Esophagus mucosa (tissue), 1 donor: ENCODE measurements around the gene GPR171. TPM values are rescaled to one million over a fixed set of nuclear protein-coding genes. Genes with fewer than 3 reads are reported as not detected.

Experiments used
- ATAC-seq: fragments of 200-7000 bp; cut with Tn5 transposase; one replicate; pipeline ENCODE4 v1.9.1; 2020
- total RNA-seq: library from RNA; stranded (reverse); gene quantifications from one replicate; pipeline ENCODE4 v1.2.4, GENCODE V29; 2023
- donor health status: DM: yes; HTN: yes; CAD: no.

The GPR171 gene
- total RNA-seq, 1 donor from 2014 or later, result 0.32 TPM

GRCh38 chr3:151213881-151214280, 10.9 kb upstream of the GPR171 start:
- no peak for ATAC-seq

DNA sequence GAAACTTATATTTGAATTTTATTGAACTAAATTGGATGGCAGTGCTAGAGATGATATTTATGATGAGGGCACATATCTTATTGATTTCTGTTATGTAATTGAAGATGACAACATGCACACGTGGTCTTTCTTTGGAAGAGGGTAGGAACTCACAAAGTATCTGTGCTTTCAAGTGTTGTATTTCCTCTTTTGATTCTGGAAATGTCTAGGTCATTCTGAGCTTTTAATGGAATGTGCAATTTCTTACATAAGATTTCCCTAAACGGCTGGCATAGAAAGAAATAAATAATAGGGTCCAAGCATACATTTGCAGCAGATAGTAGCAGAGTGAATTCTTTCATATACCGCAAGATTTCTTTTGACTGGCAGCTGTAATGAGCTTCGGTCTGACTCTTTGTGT, 10.1 kb upstream of the GPR171 start:
- ATAC-seq, result no peak

GRCh38 chr3:151210676-151211381, 7.8 kb upstream of the GPR171 start:
- ATAC-seq, result no peak

DNA sequence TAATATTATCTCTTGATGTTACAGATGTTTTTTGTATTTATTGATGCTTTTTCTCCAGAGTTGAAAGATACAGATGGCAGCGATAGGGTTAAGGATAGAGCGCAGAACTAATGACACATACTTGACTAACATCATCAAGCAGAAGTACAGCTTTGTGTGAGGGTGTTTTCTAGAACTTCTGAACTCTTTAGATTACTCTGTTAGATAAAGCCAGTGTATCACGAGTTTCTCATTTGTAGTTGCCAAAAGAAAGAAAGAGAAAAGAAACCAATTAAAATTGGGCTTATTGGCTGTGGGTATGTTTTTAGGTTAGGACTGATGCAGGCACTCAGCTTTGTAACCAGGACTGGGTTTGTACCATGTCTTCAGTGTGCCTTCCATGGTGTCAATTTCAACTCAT, 6.6 kb upstream of the GPR171 start:
- ATAC-seq, result no peak

DNA sequence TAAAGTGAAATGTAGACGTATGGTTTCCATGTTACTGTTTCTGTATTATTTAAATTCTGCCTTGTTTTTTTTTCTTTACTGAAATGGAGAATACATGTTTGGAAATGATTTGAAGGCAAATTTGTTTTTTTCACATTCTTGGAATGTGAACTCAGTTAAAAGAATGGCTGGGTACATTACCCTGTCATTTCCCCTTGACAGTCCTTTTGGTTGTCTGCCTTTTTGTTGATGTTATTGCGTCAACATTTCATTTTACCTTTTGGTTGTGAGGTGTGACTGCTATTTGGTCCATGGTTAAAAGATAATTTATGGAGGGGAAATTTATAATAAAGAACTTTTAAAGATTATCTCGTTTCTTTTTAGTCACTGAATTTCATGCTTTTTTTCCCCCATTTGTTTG, 3.2 kb upstream of the GPR171 start:
- ATAC-seq, result no peak

- no peak for ATAC-seq
Observed at GRCh38 chr3:151205482-151205881, 2.5 kb upstream of the GPR171 start.

DNA sequence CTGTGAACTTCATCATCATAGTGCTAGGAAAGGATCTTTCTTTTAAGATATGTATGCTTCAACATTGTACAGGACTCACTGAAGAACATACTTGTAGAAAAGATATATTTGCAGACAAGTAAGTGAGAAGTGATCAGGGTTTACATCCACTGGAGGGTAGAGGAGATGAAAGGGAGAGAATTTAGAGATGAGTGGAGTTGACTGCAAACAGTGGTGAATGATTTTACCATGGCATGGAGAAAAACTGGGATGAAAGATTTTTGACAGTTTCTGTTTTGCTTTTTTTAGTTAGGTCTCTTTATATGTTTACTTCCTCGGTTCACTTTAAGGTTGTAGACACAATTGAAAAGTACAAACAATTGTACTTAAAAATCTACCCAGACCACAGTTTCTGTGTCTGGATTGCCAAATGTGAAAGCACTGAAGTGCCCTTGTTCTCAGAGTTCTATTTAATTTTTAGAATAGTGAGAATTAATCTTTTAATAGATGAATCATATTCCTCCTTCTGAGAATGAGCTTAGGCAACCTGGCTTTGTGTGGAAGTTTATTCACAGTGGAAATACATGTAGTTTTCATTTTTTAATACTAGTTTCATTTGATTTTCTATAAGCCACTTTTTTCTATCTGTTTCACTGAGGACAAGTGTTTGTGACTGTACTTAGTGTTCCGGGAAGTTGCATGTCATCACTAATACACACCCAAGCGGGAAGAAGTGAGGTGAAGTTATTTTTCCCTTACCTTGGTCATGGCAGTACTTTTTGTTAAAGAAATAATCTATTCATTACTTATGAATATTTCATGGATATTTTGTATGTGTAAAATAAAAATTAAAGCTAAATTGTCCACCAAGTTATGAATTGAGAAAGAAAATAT, 1.8 kb upstream of the GPR171 start:
- no peak for ATAC-seq

GRCh38 chr3:151201051-151201730, 1.8 kb downstream of the GPR171 start:
- ATAC-seq, result no peak

DNA sequence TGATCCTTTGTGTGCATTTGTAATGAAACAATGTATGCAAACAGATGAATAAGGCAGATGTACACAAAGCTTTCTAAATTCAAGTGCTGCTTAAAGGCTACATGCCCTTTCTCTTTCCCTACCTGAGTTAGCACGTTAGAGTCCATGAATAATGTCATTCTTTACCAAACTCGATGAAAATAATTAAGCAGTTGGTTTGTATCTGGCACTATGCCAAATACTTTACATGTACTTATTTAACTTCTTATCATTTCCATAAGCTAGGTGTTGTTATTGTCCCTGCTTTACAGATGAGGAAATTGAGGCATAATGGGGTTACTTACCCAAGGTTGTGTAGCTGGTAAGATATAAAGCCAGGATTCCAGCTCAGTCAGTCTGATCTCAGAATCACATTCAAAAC, 2.4 kb downstream of the GPR171 start:
- ATAC-seq, result no peak

DNA sequence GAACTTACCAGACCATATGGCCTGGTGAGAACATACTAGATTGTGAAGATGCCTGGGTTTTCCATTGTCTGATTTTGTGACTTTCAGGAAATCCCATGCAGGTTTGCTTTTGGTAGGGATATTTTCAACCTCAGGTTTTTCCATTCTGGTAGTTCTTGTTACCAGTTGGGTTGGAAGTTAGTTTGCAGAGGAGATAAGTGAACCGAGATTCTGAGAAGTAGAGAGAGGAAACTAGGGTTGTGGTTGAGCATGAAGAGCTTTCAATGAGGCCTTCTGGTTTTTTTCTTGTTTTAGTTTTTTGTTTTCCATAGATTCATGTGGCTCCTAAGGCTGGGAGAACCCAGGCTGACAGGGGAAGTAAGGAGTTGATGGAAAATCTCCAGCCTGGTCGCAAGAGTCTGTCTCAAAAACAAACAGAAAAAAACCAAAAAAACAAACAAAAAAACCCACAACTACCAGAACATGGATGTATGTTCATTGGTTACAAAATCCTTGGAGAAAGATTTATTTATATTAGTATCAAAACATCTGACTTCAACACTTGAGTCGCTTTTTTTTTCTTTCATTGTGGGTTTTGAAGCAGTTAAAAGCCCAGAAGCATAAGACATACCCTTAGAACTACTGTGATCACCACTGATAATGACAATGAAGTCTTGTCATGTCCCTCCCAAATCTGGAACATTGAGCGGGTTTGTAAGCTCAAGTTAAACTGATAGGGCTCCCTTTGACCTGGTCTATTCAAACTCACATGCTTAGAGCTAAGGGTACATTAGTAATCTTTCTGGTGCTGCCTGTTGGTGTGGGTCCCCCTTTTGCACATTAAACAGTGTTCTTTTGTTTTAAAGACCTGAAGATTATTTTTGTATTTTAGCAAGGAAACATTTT, 3.2 kb downstream of the GPR171 start:
- ATAC-seq, result no peak

DNA sequence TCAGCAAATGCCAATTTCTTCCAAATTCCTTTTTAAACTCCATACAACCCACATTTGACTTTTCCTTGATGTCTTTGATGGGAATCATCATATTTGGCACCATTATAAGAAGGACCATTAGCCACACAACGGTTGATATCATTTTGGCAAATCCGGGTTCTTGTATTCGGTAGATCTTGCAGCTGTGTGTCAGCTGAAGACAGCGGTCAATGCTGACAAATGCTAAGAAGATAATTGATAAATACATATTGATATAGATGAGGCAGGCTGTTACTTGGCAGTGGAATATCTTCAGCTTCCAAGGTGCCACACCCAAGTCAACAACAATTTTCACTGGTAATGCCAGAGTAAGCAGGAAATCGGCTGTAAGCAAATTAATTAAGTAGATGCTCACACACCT, 4.2 kb downstream of the GPR171 start:
- ATAC-seq, result no peak

DNA sequence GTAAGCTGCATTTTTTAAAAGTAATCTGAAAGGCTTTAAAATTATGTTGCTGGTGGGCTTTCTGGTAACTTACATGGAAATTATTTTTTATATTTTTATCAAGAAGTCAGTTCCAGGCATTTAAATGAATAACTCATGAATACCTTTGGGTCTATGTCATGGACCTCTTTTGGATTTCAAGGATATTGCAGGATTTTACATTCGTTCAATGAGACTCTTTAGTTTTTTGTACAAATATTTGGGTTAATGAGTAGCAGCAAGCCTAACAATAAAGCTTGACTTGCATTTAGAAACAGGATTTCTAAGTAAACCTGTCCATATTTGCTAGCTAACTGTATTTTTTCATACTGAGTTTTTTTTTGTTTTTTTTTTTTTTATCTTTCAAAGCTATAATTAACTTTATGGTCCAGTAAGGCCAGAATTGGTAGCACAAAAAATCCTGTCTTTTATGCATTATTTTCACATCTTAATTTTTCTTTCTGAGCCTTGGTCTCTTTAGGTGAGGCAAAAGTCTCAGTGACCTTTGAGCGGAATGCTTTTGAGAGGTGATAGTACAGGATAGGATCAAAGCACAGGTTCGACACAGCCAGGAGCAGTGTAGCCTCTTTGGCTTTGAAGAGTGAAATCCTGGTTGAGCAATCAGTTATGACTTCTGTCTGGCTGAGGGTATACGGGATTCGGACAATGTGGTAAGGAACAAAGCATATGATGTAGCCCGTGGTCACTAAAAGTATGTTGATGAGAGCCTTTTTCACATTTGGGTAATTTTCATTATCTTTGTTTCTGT, 4.8 kb downstream of the GPR171 start:
- no peak for ATAC-seq

- ATAC-seq, result no peak
Observed at GRCh38 chr3:151197228-151197627, 5.8 kb downstream of the GPR171 start.

- ATAC-seq, result no peak
Observed at GRCh38 chr3:151196434-151196833, 6.6 kb downstream of the GPR171 start.

GRCh38 chr3:151195826-151196225, 7.2 kb downstream of the GPR171 start:
- no peak for ATAC-seq

DNA sequence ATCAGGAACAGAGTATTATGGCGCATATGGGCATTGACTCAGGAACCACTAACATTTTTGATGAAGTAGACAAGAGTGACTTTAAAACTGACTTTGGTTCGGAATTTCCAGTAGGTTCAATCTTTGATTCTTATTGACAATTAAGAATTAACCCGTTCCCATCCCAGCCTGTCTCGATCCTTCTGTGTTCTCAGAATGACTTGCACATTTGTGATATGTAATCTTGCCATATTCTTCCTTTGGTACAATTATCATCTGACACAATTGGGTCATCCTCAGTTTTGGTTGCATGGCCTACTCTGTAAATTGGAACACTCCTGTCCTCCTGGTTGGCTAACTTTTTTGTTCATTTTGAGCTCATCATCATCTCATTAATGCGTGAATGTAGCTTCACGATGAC, 10.5 kb downstream of the GPR171 start:
- ATAC-seq, result no peak

- no peak for ATAC-seq
Observed at GRCh38 chr3:151191095-151191494, 11.9 kb downstream of the GPR171 start.

- ATAC-seq, result no peak
Observed at GRCh38 chr3:151183265-151183671, 19.7 kb downstream of the GPR171 start.

- no peak for ATAC-seq
Observed at GRCh38 chr3:151182349-151183079, 20.5 kb downstream of the GPR171 start.

GRCh38 chr3:151178208-151178845, 24.7 kb downstream of the GPR171 start:
- no peak for ATAC-seq
